GM23248 (cell line): ENCODE results near the gene DZIP1L. TPM values are rescaled to one million over a fixed set of nuclear protein-coding genes. Genes with fewer than 3 reads are reported as not detected.

Source experiments
- DNase-seq: peaks from one replicate; pipeline ENCODE4 v3.0.0-alpha.2; 2015
- H2AFZ ChIP-seq: fragments of 200-600 bp; sonication (generic); 2 replicates; pipeline ENCODE4 v1.6.1; 2016; ENCODE audit warnings: antibody characterized with exemption
- H3F3A ChIP-seq: fragments of 200-600 bp; sonication (generic); 2 replicates; pipeline ENCODE4 v1.6.1; 2016; ENCODE audit warnings: mild to moderate bottlenecking, antibody characterized with exemption, mixed run types; ENCODE audit not compliant: insufficient read depth
- H3K27ac ChIP-seq: fragments of 200-600 bp; sonication (generic); 2 replicates; pipeline ENCODE4 v1.5.1; 2016; ENCODE audit warnings: mild to moderate bottlenecking
- H3K27me3 ChIP-seq: fragments of 200-600 bp; sonication (generic); replicated peaks from 2 replicates; pipeline ENCODE4 v1.6.1; 2016; ENCODE audit warnings: mild to moderate bottlenecking; ENCODE audit not compliant: insufficient read depth
- H3K36me3 ChIP-seq: fragments of 200-600 bp; sonication (generic); 2 replicates; pipeline ENCODE4 v1.6.1; 2016; ENCODE audit warnings: low read depth, mild to moderate bottlenecking
- H3K4me1 ChIP-seq: fragments of 200-600 bp; sonication (generic); 2 replicates; pipeline ENCODE4 v1.6.1; 2016; ENCODE audit warnings: mild to moderate bottlenecking; ENCODE audit not compliant: insufficient read depth
- H3K4me2 ChIP-seq: fragments of 200-600 bp; sonication (generic); one replicate; pipeline ENCODE4 v1.6.1; 2016; ENCODE audit warnings: mild to moderate bottlenecking; ENCODE audit not compliant: unreplicated experiment
- H3K4me3 ChIP-seq: fragments of 200-600 bp; sonication (generic); 2 replicates; pipeline ENCODE4 v1.5.1; 2016; ENCODE audit warnings: mild to moderate bottlenecking
- H3K79me2 ChIP-seq: fragments of 200-600 bp; sonication (generic); 2 replicates; pipeline ENCODE4 v1.6.1; 2016; ENCODE audit warnings: mild to moderate bottlenecking; ENCODE audit not compliant: insufficient read depth
- H3K9ac ChIP-seq: fragments of 200-600 bp; sonication (generic); 2 replicates; pipeline ENCODE4 v1.6.1; 2016; ENCODE audit warnings: mild to moderate bottlenecking
- H3K9me2 ChIP-seq: fragments of 200-600 bp; sonication (generic); 2 replicates; pipeline ENCODE4 v1.6.1; 2016; ENCODE audit warnings: mixed run types, mild to moderate bottlenecking, moderate library complexity; ENCODE audit not compliant: insufficient read depth
- H3K9me3 ChIP-seq: fragments of 200-600 bp; sonication (generic); one replicate; pipeline ENCODE4 v1.6.1; 2017; ENCODE audit warnings: low read depth
- H4K20me1 ChIP-seq: fragments of 200-600 bp; sonication (generic); 2 replicates; pipeline ENCODE4 v1.6.0; 2016; ENCODE audit not compliant: insufficient read depth
- EZH2 ChIP-seq: fragments of 200-600 bp; sonication (generic); IDR thresholded peaks from 2 replicates; pipeline ENCODE4 v1.6.1; 2018; ENCODE audit warnings: antibody characterized with exemption, mild to moderate bottlenecking; ENCODE audit not compliant: insufficient read depth, poor library complexity, severe bottlenecking
- EZH2phosphoT487 ChIP-seq: fragments of 200-600 bp; sonication (generic); IDR thresholded peaks from 2 replicates; pipeline ENCODE4 v1.6.1; 2018; ENCODE audit warnings: antibody characterized with exemption, moderate library complexity, mild to moderate bottlenecking, low read depth; ENCODE audit not compliant: insufficient read depth
- WGBS, 2 experiments: methylation state at CpG; one replicate each; pipeline ENCODE4 v1.1.6; 2015 to 2017; ENCODE audit warnings: low lambda C conversion rate in 2 of 2, low coverage in 1 of 2; ENCODE audit errors: missing lambda C conversion rate in 2 of 2; 5-methylcytosine and 5-hydroxymethylcytosine counted together
- in situ Hi-C: fragments of 300-500 bp; cut with MboI; formaldehyde crosslinking; loops from 2 replicates; pipeline ENCODE4 v1.15.0; 2020
- polyA plus RNA-seq: library from polyadenylated mRNA; unstranded; fragments of >200 nt; fragmentation: Nextera tagmentation; extraction: Ambion mirVana; gene quantifications from 2 replicates; pipeline ENCODE4 v1.2.1, GENCODE V29; 2016
- total RNA-seq: library from RNA; depleted of rRNA; stranded (reverse); fragments of >200 nt; shearing (Covaris generic); gene quantifications from 2 replicates; pipeline ENCODE4 v1.2.3, GENCODE V29; 2014

Gene DZIP1L
- total and polyA plus RNA-seq, 2 experiments from 2014 or later = 11.1 to 19.8 TPM

DNA sequence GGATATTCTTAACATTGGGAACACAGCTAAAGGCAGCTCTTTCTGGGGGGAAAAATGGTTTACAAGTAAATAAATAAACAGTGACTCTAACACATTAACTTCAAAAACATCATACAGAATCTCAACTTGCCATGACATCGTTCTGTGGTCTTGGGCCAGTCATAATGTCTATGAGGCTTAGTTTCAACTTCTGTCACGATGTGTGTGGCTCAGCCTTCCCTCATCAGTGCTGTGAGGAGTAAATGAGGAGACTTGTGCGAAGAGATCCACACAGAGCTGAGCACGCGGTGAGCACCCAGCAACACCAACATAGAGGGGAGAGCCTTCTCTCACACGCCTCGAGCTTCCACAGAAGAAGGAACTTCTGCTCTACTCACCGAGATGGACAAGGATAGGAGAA lies 49.0 kb downstream of the DZIP1L start:
- no peaks in the 10 kb centered on the region for H3K9me3 ChIP-seq
- H3K27ac ChIP-seq = no peak overlapping the region
- no peak overlapping the region for H3K4me3 ChIP-seq
- no peak overlapping the region for H3K4me2 ChIP-seq
- no peaks in the 10 kb centered on the region for H3K79me2 ChIP-seq
- H4K20me1 ChIP-seq = no peaks in the 10 kb centered on the region
- TF ChIP-seq EZH2phosphoT487 (no peak), EZH2 (no peak)
- in situ Hi-C loops = no loop called here
- no peaks in the 10 kb centered on the region for H3K9me2 ChIP-seq
- peaks cover 9% of the 10 kb centered on the region; the same call in 1 of the 2 replicates for H3K4me1 ChIP-seq
- H3K27me3 ChIP-seq = no peaks in the 10 kb centered on the region
- no peak overlapping the region for H3K9ac ChIP-seq
- H3K36me3 ChIP-seq = peaks cover 47% of the 10 kb centered on the region
- H3F3A ChIP-seq = 0 out of 2 replicates have a peak, but pooled peaks cover 14% of the 10 kb centered on the region
- no peak for DNase-seq
- H2AFZ ChIP-seq = no peak overlapping the region
- WGBS, 2 experiments = 88 to 90% methylated on average over 8 of the region's 8 CpGs

DNA sequence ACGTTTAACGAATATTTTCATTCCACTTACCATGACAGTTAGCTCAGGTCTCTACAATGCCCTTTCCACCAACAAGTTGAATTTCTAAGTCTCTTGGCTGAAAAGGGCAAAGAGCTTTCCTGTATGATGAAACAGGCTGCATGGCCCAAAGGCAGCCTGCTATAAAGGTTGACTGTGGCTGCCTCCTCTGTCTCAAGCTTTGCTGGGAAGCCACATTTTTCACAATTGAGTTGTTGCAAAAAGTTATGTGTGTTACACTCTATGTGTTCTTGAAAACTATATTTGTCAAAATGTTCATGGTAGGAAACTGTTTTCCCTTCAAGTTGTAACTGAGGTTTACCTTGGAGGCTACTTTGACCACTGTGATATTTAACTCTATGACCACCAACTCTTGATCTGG lies 49.5 kb downstream of the DZIP1L start:
- Histone ChIP-seq H3K4me3 (no peak overlapping the region), H3K27ac (no peak overlapping the region), H3K36me3 (peaks cover 48% of the 10 kb centered on the region), H2AFZ (no peak overlapping the region), H3K4me2 (no peak overlapping the region), H3K4me1 (peaks cover 9% of the 10 kb centered on the region), H3K9me3 (no peaks in the 10 kb centered on the region), H3K79me2 (no peaks in the 10 kb centered on the region), H4K20me1 (no peaks in the 10 kb centered on the region), H3K27me3 (no peaks in the 10 kb centered on the region), H3K9me2 (no peaks in the 10 kb centered on the region), H3K9ac (no peak overlapping the region), H3F3A (0 out of 2 replicates have a peak, but pooled peaks cover 14% of the 10 kb centered on the region)
- TF ChIP-seq EZH2phosphoT487 (no peak), EZH2 (no peak)
- in situ Hi-C loops = no loop called here
- no peak for DNase-seq
- WGBS, 2 experiments = 94 to 100% methylated on average over 2 of the region's 2 CpGs

DNA sequence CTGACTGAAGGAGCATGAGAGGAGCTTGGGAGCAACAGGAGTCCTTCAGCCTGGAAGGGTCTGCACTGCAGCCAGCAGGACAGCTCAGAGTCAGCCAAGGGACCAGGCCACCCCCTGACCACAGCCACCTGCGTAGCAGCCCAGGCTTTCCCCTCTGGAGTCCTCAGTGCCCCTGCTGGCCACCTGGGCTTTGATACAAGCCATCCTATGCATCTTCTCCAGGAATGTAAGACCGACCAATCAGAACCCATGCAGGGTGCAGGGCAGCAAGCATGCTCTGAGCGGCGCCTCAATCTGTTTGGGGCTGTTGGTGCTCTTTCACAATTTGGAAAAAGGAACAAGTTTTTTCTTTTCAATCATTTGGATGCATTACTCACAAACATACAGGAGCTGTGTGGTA lies 52.0 kb downstream of the DZIP1L start:
- H3K9ac ChIP-seq = no peak overlapping the region
- H3K4me1 ChIP-seq = peaks cover 9% of the 10 kb centered on the region
- no peak overlapping the region for H3K4me2 ChIP-seq
- H3K79me2 ChIP-seq = no peaks in the 10 kb centered on the region
- peaks cover 41% of the 10 kb centered on the region for H3K36me3 ChIP-seq
- no peaks in the 10 kb centered on the region for H4K20me1 ChIP-seq
- in situ Hi-C loops = no loop called here
- H2AFZ ChIP-seq = no peak overlapping the region
- no peaks in the 10 kb centered on the region for H3K9me3 ChIP-seq
- WGBS, 2 experiments = 72 to 73% methylated on average over 4 of the region's 4 CpGs
- H3F3A ChIP-seq = 0 out of 2 replicates have a peak, but pooled peaks cover 8% of the 10 kb centered on the region
- H3K27me3 ChIP-seq = no peaks in the 10 kb centered on the region
- DNase-seq = no peak
- no peak for TF ChIP-seq EZH2phosphoT487
- no peak for TF ChIP-seq EZH2
- no peak overlapping the region for H3K4me3 ChIP-seq
- H3K27ac ChIP-seq = no peak overlapping the region
- H3K9me2 ChIP-seq = no peaks in the 10 kb centered on the region

DNA sequence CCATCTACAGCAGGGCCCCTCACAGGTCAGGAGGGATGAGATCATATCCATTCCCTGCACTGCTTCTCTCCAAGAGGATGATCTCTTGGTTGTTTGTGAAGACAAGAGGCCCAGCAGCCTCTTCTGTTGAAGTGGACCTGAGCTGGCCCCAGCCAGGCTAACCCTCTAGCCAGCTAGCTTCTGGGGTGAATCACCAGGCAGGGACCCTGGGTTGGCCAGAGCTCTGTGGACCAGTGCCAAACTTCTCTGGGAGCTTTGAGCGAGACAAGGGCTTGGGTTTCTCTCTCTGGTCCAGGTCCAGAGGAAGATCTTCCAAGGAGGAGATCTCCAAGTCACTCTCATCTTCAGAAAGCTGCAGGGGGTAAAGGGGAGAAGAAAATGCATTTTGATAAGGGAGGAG lies 52.8 kb downstream of the DZIP1L start:
- H3K4me1 ChIP-seq = peaks cover 9% of the 10 kb centered on the region
- H3K4me2 ChIP-seq = no peak overlapping the region
- 0 out of 2 replicates have a peak overlapping the region, but pooled peaks have one; percentile 2 for H3K9ac ChIP-seq
- H3K36me3 ChIP-seq = peaks cover 39% of the 10 kb centered on the region
- 0 to 29% methylated on average over 1 of the region's 1 CpG for WGBS, 2 experiments
- H3K9me3 ChIP-seq = no peaks in the 10 kb centered on the region
- no peaks in the 10 kb centered on the region for H3K79me2 ChIP-seq
- no peaks in the 10 kb centered on the region for H3K9me2 ChIP-seq
- H4K20me1 ChIP-seq = no peaks in the 10 kb centered on the region
- 0 out of 2 replicates have a peak, but pooled peaks cover 8% of the 10 kb centered on the region for H3F3A ChIP-seq
- in situ Hi-C loops = no loop called here
- no peak overlapping the region for H3K4me3 ChIP-seq
- TF ChIP-seq EZH2 = no peak
- TF ChIP-seq EZH2phosphoT487 = no peak
- H3K27me3 ChIP-seq = no peaks in the 10 kb centered on the region
- H2AFZ ChIP-seq = no peak overlapping the region
- peak; percentile 77 for DNase-seq
- 0 out of 2 replicates have a peak overlapping the region, but pooled peaks have one; percentile 16 for H3K27ac ChIP-seq

DNA sequence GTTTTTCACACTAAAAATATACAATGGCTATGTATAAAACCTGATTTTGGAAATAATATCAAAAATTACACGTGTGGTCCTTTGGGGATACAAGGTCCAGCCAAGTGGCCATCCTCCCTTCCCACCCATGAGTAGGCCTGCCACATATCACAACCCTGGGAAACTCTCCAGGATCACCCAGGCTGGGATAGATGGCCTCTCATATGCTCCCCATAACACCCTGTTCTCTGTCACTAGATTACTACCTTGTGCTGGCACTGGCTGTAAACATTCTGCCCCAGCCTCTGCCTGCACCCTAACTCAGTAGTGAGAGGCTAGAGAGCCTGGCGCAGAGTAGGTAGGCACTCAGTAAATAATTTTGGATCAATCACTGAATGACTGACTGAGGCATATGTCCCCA lies 53.4 kb downstream of the DZIP1L start:
- peaks cover 33% of the 10 kb centered on the region for H3K36me3 ChIP-seq

More for the DNA sequence above, 53.4 kb downstream of the DZIP1L start:
- Histone ChIP-seq H3K27me3 (no peaks in the 10 kb centered on the region), H3K9ac (0 out of 2 replicates have a peak overlapping the region, but pooled peaks have one; percentile 2), H3K4me3 (no peak overlapping the region), H3K27ac (0 out of 2 replicates have a peak overlapping the region, but pooled peaks have one; percentile 16), H3F3A (0 out of 2 replicates have a peak, but pooled peaks cover 8% of the 10 kb centered on the region), H3K4me1 (peaks cover 9% of the 10 kb centered on the region), H4K20me1 (no peaks in the 10 kb centered on the region), H3K9me3 (no peaks in the 10 kb centered on the region), H3K9me2 (no peaks in the 10 kb centered on the region), H3K4me2 (no peak overlapping the region), H3K79me2 (no peaks in the 10 kb centered on the region), H2AFZ (no peak overlapping the region)
- no peak for DNase-seq
- TF ChIP-seq EZH2phosphoT487 = no peak
- TF ChIP-seq EZH2 = no peak
- in situ Hi-C loops = no loop called here
- WGBS, 2 experiments = 100% methylated on average over 2 of the region's 2 CpGs
